MCF 10A (cell line): ENCODE data around the gene UNKL. TPM values are rescaled to one million over a fixed set of nuclear protein-coding genes. Genes with fewer than 3 reads are reported as not detected.

ENCODE experiments used
- BruUV-seq: library from RNA; stranded (reverse); fragments of 400-500 nt; replicated peaks from 2 replicates; lab custom pipeline; 2021; lab: Mats Ljungman, UMichigan
- CTCF ChIA-PET: fragments of 300-600 bp; sonication (Branson Sonifier 250); formaldehyde crosslinking; extraction: SDS; loops from one replicate; lab custom pipeline; 2021; ENCODE audit warnings: antibody characterized with exemption, inconsistent platforms; lab: Yijun Ruan, JAX
- POLR2A ChIA-PET: fragments of 300-600, 350-650 bp; sonication (Branson Sonifier 250); formaldehyde crosslinking; extraction: SDS; loops from one replicate; lab custom pipeline; 2020; ENCODE audit warnings: antibody characterized with exemption, inconsistent platforms; lab: Yijun Ruan, JAX
- DNase-seq: peaks from one replicate; pipeline ENCODE4 v3.0.0-alpha.2; 2018; ENCODE audit not compliant: unreplicated experiment
- H3K27ac Mint-ChIP-seq: one replicate; pipeline ENCODE4 v1.8.0; 2022; ENCODE audit warnings: mild to moderate bottlenecking, low read depth, mixed read lengths; ENCODE audit not compliant: unreplicated experiment
- H3K27me3 Mint-ChIP-seq: one replicate; pipeline ENCODE4 v1.8.0; 2022; ENCODE audit warnings: mixed read lengths; ENCODE audit not compliant: insufficient read depth, unreplicated experiment
- H3K36me3 Mint-ChIP-seq: one replicate; pipeline ENCODE4 v1.8.0; 2022; ENCODE audit warnings: mild to moderate bottlenecking, moderate library complexity, mixed read lengths; ENCODE audit not compliant: insufficient read depth, unreplicated experiment
- H3K4me1 Mint-ChIP-seq: one replicate; pipeline ENCODE4 v1.8.0; 2022; ENCODE audit warnings: mixed read lengths; ENCODE audit not compliant: insufficient read depth, unreplicated experiment
- H3K4me3 Mint-ChIP-seq: one replicate; pipeline ENCODE4 v1.8.0; 2022; ENCODE audit warnings: mild to moderate bottlenecking, moderate library complexity, mixed read lengths; ENCODE audit not compliant: unreplicated experiment
- H3K9me3 Mint-ChIP-seq: one replicate; pipeline ENCODE4 v1.8.0; 2022; ENCODE audit warnings: mixed read lengths; ENCODE audit not compliant: unreplicated experiment
- CTCF ChIP-seq: fragments of 200-600 bp; IDR thresholded peaks from one replicate; pipeline ENCODE4 v1.8.0; 2022; ENCODE audit warnings: antibody characterized with exemption, mild to moderate bottlenecking; ENCODE audit not compliant: unreplicated experiment
- intact Hi-C: fragments of 100-400 bp; cut with micrococcal nuclease; formaldehyde crosslinking; loops from 2 replicates; pipeline ENCODE4 v1.14.1; 2022
- total RNA-seq: library from RNA; stranded (reverse); gene quantifications from 2 replicates; pipeline ENCODE4 v1.2.3, GENCODE V29; 2022

Gene UNKL
- total RNA-seq, 1 experiment from 2014 or later: 12.3 TPM

- Mint-ChIP-seq H3K27ac (no peak overlapping the region), H3K9me3 (no peaks in the 10 kb centered on the region), H3K4me3 (no peak overlapping the region), H3K27me3 (no peaks in the 10 kb centered on the region), H3K4me1 (no peaks in the 10 kb centered on the region), H3K36me3 (peaks cover 23% of the 10 kb centered on the region)
- intact Hi-C loops: no loop called here
- ChIA-PET CTCF (no interaction called here), POLR2A (no interaction called here)
- DNase-seq: no peak
- BruUV-seq: no TSS peak
- no peak for TF ChIP-seq CTCF
These were observed 36.3 kb upstream of the UNKL start for GRCh38 chr16:1450841-1451240.

- no peaks in the 10 kb centered on the region for H3K4me1 Mint-ChIP-seq
- no TSS peak for BruUV-seq
- no peaks in the 10 kb centered on the region for H3K27me3 Mint-ChIP-seq
- H3K36me3 Mint-ChIP-seq: peaks cover 21% of the 10 kb centered on the region
- TF ChIP-seq CTCF: no peak
- intact Hi-C loops: no loop called here
- DNase-seq: no peak
- H3K9me3 Mint-ChIP-seq: no peaks in the 10 kb centered on the region
- H3K27ac Mint-ChIP-seq: no peak overlapping the region
- H3K4me3 Mint-ChIP-seq: no peak overlapping the region
- CTCF ChIA-PET: no interaction called here
- POLR2A ChIA-PET: no interaction called here
These were observed 35.7 kb upstream of the UNKL start for GRCh38 chr16:1450218-1450617.

GRCh38 chr16:1449201-1449788 is 34.8 kb upstream of the UNKL start:
- POLR2A ChIA-PET: no interaction called here
- Mint-ChIP-seq H3K4me3 (no peak overlapping the region), H3K9me3 (no peaks in the 10 kb centered on the region), H3K27me3 (no peaks in the 10 kb centered on the region), H3K27ac (no peak overlapping the region), H3K36me3 (peaks cover 17% of the 10 kb centered on the region), H3K4me1 (no peaks in the 10 kb centered on the region)
- BruUV-seq: no TSS peak
- TF ChIP-seq CTCF: no peak
- DNase-seq: no peak
- CTCF ChIA-PET: no interaction called here
- intact Hi-C loops: no loop called here

- Mint-ChIP-seq H3K27me3 (no peaks in the 10 kb centered on the region), H3K36me3 (peaks cover 15% of the 10 kb centered on the region), H3K4me3 (no peak overlapping the region), H3K4me1 (no peaks in the 10 kb centered on the region), H3K27ac (no peak overlapping the region), H3K9me3 (no peaks in the 10 kb centered on the region)
- TF ChIP-seq CTCF: no peak
- POLR2A ChIA-PET: no interaction called here
- CTCF ChIA-PET: no interaction called here
- no TSS peak for BruUV-seq
- no peak for DNase-seq
- intact Hi-C loops: no loop called here
These were observed 34.1 kb upstream of the UNKL start for GRCh38 chr16:1448536-1449116.
